PC-9 (cell line): ENCODE results near the gene TMEM147.

Experiments used
- EZH2 ChIP-seq: fragments of 200-600 bp; sonication (generic); IDR thresholded peaks from 2 replicates; pipeline ENCODE4 v1.8.0; 2017; ENCODE audit warnings: antibody characterized with exemption, low read depth
- TF ChIP-seq, protein P1 (sequence below): fragments of 200-600 bp; sonication (generic); conservative IDR thresholded peaks from 2 replicates; pipeline ENCODE4 v1.6.1; 2017; ENCODE audit warnings: mixed run types, antibody characterized with exemption, mild to moderate bottlenecking, moderate library complexity

DNA sequence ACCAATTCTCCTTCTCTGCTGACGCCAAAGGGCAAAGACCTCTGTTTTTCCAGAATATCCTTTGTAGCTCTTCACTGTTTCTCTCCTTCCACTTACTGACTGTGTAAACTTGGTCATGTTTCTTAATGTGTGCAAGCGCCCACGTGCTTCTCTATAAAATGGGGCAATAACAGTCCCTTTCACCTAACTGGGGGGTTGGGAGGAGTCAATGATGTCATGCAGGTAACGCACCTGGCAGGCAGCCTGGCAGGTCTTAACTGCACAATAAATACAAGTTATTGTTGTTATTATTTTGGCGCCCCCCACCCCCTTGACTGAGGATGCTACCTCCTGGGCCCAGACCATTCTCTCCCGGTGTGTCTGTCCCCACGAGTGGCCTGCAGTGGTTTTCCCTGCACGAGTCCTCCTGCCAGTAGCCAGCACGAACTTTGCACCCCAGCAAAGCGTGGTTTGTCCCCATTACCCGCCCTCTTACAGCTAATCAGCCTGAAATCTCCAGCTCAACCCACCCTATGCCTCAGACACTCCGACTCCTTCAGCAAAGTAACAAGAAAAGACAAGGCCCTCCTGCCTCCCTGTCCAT lies 22.6 kb upstream of the TMEM147 start:
- TF ChIP-seq, protein P1, sequence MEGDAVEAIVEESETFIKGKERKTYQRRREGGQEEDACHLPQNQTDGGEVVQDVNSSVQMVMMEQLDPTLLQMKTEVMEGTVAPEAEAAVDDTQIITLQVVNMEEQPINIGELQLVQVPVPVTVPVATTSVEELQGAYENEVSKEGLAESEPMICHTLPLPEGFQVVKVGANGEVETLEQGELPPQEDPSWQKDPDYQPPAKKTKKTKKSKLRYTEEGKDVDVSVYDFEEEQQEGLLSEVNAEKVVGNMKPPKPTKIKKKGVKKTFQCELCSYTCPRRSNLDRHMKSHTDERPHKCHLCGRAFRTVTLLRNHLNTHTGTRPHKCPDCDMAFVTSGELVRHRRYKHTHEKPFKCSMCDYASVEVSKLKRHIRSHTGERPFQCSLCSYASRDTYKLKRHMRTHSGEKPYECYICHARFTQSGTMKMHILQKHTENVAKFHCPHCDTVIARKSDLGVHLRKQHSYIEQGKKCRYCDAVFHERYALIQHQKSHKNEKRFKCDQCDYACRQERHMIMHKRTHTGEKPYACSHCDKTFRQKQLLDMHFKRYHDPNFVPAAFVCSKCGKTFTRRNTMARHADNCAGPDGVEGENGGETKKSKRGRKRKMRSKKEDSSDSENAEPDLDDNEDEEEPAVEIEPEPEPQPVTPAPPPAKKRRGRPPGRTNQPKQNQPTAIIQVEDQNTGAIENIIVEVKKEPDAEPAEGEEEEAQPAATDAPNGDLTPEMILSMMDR, result no peak
- no peak for TF ChIP-seq EZH2
